ENCODE measurements around the gene PRF1.

DNA sequence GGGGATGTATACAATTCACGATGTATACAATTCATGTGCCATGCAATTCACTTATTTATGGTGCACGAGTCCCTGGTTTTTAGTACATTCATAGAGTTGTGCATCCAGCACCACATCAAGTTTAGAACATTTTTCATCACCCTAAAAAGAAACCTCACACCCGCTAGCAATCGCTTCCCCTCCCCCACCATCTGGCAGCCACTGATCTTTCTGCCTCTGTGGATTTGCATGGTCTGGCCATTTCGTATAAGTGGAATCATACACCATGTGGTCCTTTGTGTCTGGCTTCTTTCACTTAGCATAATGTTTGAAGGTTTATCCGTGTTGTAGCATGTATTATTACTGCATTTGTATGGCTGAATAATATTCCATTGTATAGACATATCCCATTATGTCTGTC is 52.1 kb downstream of the PRF1 start:
- TF ChIP-seq, protein P1, sequence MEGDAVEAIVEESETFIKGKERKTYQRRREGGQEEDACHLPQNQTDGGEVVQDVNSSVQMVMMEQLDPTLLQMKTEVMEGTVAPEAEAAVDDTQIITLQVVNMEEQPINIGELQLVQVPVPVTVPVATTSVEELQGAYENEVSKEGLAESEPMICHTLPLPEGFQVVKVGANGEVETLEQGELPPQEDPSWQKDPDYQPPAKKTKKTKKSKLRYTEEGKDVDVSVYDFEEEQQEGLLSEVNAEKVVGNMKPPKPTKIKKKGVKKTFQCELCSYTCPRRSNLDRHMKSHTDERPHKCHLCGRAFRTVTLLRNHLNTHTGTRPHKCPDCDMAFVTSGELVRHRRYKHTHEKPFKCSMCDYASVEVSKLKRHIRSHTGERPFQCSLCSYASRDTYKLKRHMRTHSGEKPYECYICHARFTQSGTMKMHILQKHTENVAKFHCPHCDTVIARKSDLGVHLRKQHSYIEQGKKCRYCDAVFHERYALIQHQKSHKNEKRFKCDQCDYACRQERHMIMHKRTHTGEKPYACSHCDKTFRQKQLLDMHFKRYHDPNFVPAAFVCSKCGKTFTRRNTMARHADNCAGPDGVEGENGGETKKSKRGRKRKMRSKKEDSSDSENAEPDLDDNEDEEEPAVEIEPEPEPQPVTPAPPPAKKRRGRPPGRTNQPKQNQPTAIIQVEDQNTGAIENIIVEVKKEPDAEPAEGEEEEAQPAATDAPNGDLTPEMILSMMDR (IDR thresholded peaks at IDR 0.05): no peak
- TF ChIP-seq EP300 (IDR thresholded peaks at IDR 0.05) (no peak), POLR2AphosphoS5 (IDR thresholded peaks at IDR 0.05) (no peak), POLR2A (IDR thresholded peaks at IDR 0.05) (no peak)
